Measurements from ENCODE around the gene ARMC12.

DNA sequence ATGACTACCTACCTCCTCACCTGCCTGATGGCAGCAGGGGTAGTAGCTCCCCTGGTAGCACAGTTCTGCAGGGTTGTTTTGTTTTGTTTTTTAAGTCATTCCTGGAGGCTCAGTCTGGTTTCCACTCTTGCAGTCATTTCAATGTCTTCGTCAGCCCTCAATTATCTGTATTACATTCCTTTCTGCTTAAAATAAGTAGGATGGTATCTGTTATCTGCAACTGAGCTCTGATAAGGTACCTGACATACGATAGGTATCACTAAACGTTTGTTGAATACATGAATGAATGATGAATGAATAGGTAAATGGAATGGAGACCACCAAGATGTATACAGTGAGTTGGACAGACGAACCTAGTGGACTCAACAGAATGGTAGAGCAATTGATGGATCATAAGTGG is 32.4 kb downstream of the ARMC12 start:
- no peak for TF ChIP-seq POLR2AphosphoS5 (IDR thresholded peaks at IDR 0.05; ENCODE audit: borderline replicate concordance, low read depth, low read length)
- no peak for TF ChIP-seq EZH2 (IDR thresholded peaks at IDR 0.05)

Measured in SK-N-MC (cell line).